HepG2 (cell line): Measurements from ENCODE around the gene STX1B. TPM values are rescaled to one million over a fixed set of nuclear protein-coding genes. Genes with fewer than 3 reads are reported as not detected.

Experiments
- FLYWCH1 ChIP-seq: sonication (generic); formaldehyde crosslinking; IDR thresholded peaks from 2 replicates; pipeline ENCODE4 v1.8.1; 2023; ENCODE audit warnings: mild to moderate bottlenecking, missing genetic modification reagents
- FOSL1 ChIP-seq: sonication (generic); formaldehyde crosslinking; IDR thresholded peaks from 2 replicates; pipeline ENCODE4 v1.9.0; 2021; ENCODE audit warnings: missing genetic modification reagents, borderline replicate concordance
- FOXP1 ChIP-seq, 2 experiments: fragments of 450-650 bp in 1 of 2; IDR thresholded peaks; 2 replicates each; pipeline ENCODE4 v1.6.1; 2017 to 2018; ENCODE audit warnings: antibody characterized with exemption in 1 of 2
- HNRNPK ChIP-seq: fragments of 200-400 bp; formaldehyde crosslinking; IDR thresholded peaks from 2 replicates; pipeline ENCODE4 v1.6.1; 2018; ENCODE audit warnings: low read length, low read depth, moderate library complexity, mild to moderate bottlenecking; ENCODE audit not compliant: poor library complexity, severe bottlenecking
- KLF16 ChIP-seq, 2 experiments: sonication (generic) in 1 of 2; formaldehyde crosslinking in 1 of 2; IDR thresholded peaks; 2 replicates each; pipeline versions ENCODE4 v1.6.1 to v1.8.0; 2016 to 2023; ENCODE audit warnings: missing genetic modification reagents in 2 of 2, missing compliant biosample characterization in 1 of 2
- MLXIP ChIP-seq: sonication (generic); formaldehyde crosslinking; IDR thresholded peaks from 2 replicates; pipeline ENCODE4 v1.9.0; 2021; ENCODE audit warnings: missing genetic modification reagents, borderline replicate concordance
- PAXIP1 ChIP-seq: sonication (generic); formaldehyde crosslinking; conservative IDR thresholded peaks from 2 replicates; pipeline ENCODE4 v1.4.0; 2020; ENCODE audit warnings: mild to moderate bottlenecking, missing genetic modification reagents, moderate library complexity
- RELA ChIP-seq: sonication (generic); formaldehyde crosslinking; IDR thresholded peaks from 2 replicates; pipeline ENCODE4 v1.4.0; 2020; ENCODE audit warnings: missing genetic modification reagents
- SALL2 ChIP-seq: sonication (generic); formaldehyde crosslinking; IDR thresholded peaks from 2 replicates; pipeline ENCODE4 v1.8.1; 2023; ENCODE audit warnings: mild to moderate bottlenecking, missing genetic modification reagents, inconsistent platforms
- SIN3A ChIP-seq: IDR thresholded peaks from 2 replicates; pipeline ENCODE4 v1.6.1; 2011; ENCODE audit warnings: low read depth, mild to moderate bottlenecking, control low read depth, low read length, borderline replicate concordance
- TARDBP ChIP-seq: sonication (generic); formaldehyde crosslinking; IDR thresholded peaks from 2 replicates; pipeline ENCODE4 v1.8.0; 2022; ENCODE audit warnings: mild to moderate bottlenecking, missing genetic modification reagents
- ZHX1 ChIP-seq: sonication (generic); formaldehyde crosslinking; IDR thresholded peaks from 2 replicates; pipeline ENCODE4 v1.8.1; 2022; ENCODE audit warnings: low read depth, mild to moderate bottlenecking, missing genetic modification reagents
- ZNF446 ChIP-seq: sonication (generic); formaldehyde crosslinking; IDR thresholded peaks from 2 replicates; pipeline ENCODE4 v1.5.0; 2020; ENCODE audit warnings: mild to moderate bottlenecking, missing genetic modification reagents
- ZNF512 ChIP-seq: sonication (generic); formaldehyde crosslinking; IDR thresholded peaks from 2 replicates; pipeline ENCODE4 v1.4.0; 2020; ENCODE audit warnings: mild to moderate bottlenecking, missing genetic modification reagents
- ZNF546 ChIP-seq: sonication (generic); formaldehyde crosslinking; conservative IDR thresholded peaks from 2 replicates; pipeline ENCODE4 v1.8.1; 2023; ENCODE audit warnings: mild to moderate bottlenecking, missing genetic modification reagents
- ZNF549 ChIP-seq: sonication (generic); formaldehyde crosslinking; IDR thresholded peaks from 2 replicates; pipeline ENCODE4 v1.5.0; 2020; ENCODE audit warnings: missing genetic modification reagents
- ZSCAN22 ChIP-seq: sonication (generic); formaldehyde crosslinking; IDR thresholded peaks from 2 replicates; pipeline ENCODE4 v1.4.0; 2020; ENCODE audit warnings: mild to moderate bottlenecking, missing genetic modification reagents
- polyA plus RNA-seq, 8 experiments: library from polyadenylated mRNA; depleted of rRNA in 3 of 8; stranded (reverse) in 7 of 8; unstranded in 1 of 8; fragments of >200 nt; fragmentation: Illumina TruSeq in 4 of 8; extraction: Trizol in 4 of 8; gene quantifications; 2 replicates each; pipeline versions ENCODE4 v1.2.1 to v1.2.3, GENCODE V29; 2011 to 2016; ENCODE audit warnings: low read depth in 4 of 8, missing spikeins in 1 of 8, mixed read lengths in 1 of 8; ENCODE audit not compliant: insufficient read depth in 1 of 8
- total RNA-seq, 5 experiments: library from RNA; depleted of rRNA; stranded (reverse); fragments of >200 nt; fragmentation: Illumina TruSeq; extraction: Trizol; gene quantifications; 2 replicates each; pipeline ENCODE4 v1.2.3, GENCODE V29; 2016; ENCODE audit warnings: low read depth in 1 of 5

The STX1B gene
- total and polyA plus RNA-seq, 2 of the 13 experiments (the other 11 are each of a cell fraction or from before 2014, with no cell fraction given): 2.1 to 3.0 TPM

GRCh38 chr16:30953511-30954124 is 56.8 kb downstream of the STX1B start (continued):
- TF ChIP-seq ZNF549 (no peak), ZNF546 (CRISPR knock-in tag) (no peak; the same call in 1 of the 2 replicates), ZNF446 (no peak), ZHX1 (peak; percentile 51; the same call in 1 of the 2 replicates), RELA (CRISPR knock-in tag) (no peak), ZNF512 (CRISPR knock-in tag) (no peak), ZSCAN22 (CRISPR knock-in tag) (no peak), FOSL1 (no peak), KLF16 (CRISPR knock-in tag; IDR thresholded peaks at IDR 0.05) (0 out of 4 replicates have a peak, but pooled peaks of 1 of the 2 experiments have one; percentile 58), HNRNPK (no peak), SIN3A (no peak), PAXIP1 (CRISPR knock-in tag) (peak; percentile 61), SALL2 (CRISPR knock-in tag) (no peak), FOXP1 (IDR thresholded peaks at IDR 0.05) (no peak), FOXP1 (CRISPR knock-in tag; IDR thresholded peaks at IDR 0.05) (no peak), TARDBP (CRISPR knock-in tag) (no peak), FLYWCH1 (CRISPR knock-in tag) (no peak), MLXIP (CRISPR knock-in tag) (no peak)
